Measurements from ENCODE around the gene INTS15. TPM values are rescaled to one million over a fixed set of nuclear protein-coding genes. Genes with fewer than 3 reads are reported as not detected.

INTS15 gene
- total and polyA plus RNA-seq, 2 experiments from 2014 or later, result 7.0 to 27.0 TPM

DNA sequence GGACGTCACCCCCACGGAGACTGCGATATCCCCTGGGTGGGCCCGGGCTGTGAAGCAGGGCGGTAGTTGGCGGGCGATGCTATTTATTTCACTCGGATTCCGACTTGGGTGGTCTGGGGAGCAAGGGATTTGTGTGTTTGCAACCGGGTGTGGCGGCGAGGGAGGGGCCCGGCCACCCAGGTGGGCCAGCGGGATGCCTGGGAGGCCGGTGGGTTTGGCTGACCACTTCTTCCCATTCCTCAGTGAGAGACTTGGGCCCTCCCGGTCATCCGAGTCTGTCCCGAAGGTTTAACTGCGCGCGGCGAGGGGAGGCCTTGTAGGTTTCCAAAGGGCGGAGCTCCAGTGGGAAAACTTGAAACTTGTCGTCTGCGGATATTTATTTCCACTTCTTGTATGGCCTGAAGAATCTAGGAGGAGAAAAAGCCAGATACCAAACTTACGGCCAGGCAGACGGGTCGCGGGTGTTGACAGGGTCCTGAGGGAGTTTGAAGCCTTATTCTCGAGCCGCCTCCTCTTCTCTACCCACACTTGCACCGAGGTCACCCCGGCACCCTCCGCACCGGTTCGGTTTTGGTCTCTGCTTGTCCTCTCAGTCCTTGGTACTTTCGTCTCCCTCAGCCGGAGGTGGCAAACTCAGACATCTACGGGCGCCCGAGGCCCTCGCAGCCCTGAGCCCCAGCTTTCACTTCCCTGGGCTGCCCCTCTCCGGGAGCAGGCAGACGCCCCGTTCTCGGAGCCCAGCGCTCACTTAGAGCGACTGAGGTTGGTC lies 65.2 kb downstream of the INTS15 start:
- peaks cover 27% of the 10 kb centered on the region for H3K36me3 Mint-ChIP-seq (ENCODE audit: low read depth)
- H3K27ac Mint-ChIP-seq, result no peak overlapping the region
- ATAC-seq, result no peak

DNA sequence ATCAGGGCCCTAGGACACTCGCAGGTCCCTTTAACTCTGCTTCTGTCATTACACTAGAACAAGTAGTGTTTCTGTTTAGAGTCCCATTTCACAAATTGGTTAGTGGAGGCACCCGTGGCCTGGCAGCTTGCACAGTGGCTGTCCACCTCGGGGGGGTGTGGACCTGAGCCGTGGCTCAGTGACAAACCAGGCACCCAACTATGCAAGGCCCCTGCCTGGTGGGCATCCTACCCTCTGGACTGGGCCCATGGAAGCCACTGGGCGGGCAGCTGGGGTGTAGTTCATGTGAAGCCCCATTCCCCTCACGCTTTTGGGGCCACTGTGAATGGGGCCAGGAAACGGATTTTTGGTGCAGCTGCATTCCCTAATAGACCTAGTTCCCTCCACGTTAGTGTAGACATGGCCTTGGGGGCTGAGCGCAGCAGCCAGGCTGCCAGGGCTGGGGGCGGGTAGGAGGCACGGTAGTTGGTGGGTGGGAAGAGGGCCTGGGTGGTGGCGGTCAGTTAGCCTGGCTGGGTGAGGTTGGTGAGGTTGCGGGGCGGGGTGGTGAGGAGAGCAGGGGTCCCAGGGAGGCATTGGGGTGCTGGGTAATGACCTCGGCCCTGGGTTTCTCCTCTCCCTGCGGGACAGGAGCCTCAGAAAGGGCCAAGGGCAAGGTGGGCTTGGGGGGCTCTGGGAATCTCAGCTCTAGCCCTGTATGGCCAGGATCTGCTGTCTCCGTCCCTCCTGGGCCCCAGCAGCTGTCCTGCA lies 66.0 kb downstream of the INTS15 start:
- ATAC-seq (no peak), DNase-seq (ENCODE audit: low spot score) (no peak)
- no peak overlapping the region for H3K4me2 ChIP-seq
- H3K4me1 ChIP-seq (ENCODE audit: insufficient read depth), result peaks cover 7% of the 10 kb centered on the region; the same call in 1 of the 2 replicates
- H3K27me3 ChIP-seq (ENCODE audit: insufficient read depth), result no peaks in the 10 kb centered on the region
- H3K9me2 ChIP-seq (ENCODE audit: insufficient read depth), result no peaks in the 10 kb centered on the region
- Mint-ChIP-seq H3K27ac (no peak overlapping the region), H3K4me3 (no peak overlapping the region), H3K27me3 (ENCODE audit: insufficient read depth, low read depth, poor library complexity) (peaks cover 9% of the 10 kb centered on the region), H3K9me3 (no peaks in the 10 kb centered on the region; the same call in 2 of the 3 replicates), H3K4me1 (peaks cover 13% of the 10 kb centered on the region), H3K36me3 (ENCODE audit: low read depth) (peaks cover 21% of the 10 kb centered on the region)
- H4K20me1 ChIP-seq (replicated peaks; ENCODE audit: insufficient read depth), result no peaks in the 10 kb centered on the region
- no peaks in the 10 kb centered on the region for H3F3A ChIP-seq (replicated peaks; ENCODE audit: low read depth)
- no peak overlapping the region for H3K4me3 ChIP-seq
- no peak overlapping the region for H2AFZ ChIP-seq
- no peak overlapping the region for H3K27ac ChIP-seq (ENCODE audit: low read depth)
- H3K79me2 ChIP-seq (replicated peaks; ENCODE audit: insufficient read depth), result no peaks in the 10 kb centered on the region
- H3K36me3 ChIP-seq (ENCODE audit: insufficient read depth), result no peaks in the 10 kb centered on the region
- TF ChIP-seq, protein P1, sequence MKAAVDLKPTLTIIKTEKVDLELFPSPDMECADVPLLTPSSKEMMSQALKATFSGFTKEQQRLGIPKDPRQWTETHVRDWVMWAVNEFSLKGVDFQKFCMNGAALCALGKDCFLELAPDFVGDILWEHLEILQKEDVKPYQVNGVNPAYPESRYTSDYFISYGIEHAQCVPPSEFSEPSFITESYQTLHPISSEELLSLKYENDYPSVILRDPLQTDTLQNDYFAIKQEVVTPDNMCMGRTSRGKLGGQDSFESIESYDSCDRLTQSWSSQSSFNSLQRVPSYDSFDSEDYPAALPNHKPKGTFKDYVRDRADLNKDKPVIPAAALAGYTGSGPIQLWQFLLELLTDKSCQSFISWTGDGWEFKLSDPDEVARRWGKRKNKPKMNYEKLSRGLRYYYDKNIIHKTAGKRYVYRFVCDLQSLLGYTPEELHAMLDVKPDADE (IDR thresholded peaks at IDR 0.05), result no peak
- TF ChIP-seq EZH2 (IDR thresholded peaks at IDR 0.05; ENCODE audit: low read depth, unreplicated experiment) (no peak), POLR2AphosphoS5 (IDR thresholded peaks at IDR 0.05; ENCODE audit: low read depth) (no peak), ZNF331 (CRISPR knock-in tag; IDR thresholded peaks at IDR 0.05; ENCODE audit: low read depth) (no peak), CREB1 (CRISPR knock-in tag; IDR thresholded peaks at IDR 0.05; ENCODE audit: low read depth) (no peak), EZH2phosphoT487 (IDR thresholded peaks at IDR 0.05; ENCODE audit: unreplicated experiment) (no peak), ZNF114 (CRISPR knock-in tag; IDR thresholded peaks at IDR 0.05) (no peak)
- TF ChIP-seq, protein P2, sequence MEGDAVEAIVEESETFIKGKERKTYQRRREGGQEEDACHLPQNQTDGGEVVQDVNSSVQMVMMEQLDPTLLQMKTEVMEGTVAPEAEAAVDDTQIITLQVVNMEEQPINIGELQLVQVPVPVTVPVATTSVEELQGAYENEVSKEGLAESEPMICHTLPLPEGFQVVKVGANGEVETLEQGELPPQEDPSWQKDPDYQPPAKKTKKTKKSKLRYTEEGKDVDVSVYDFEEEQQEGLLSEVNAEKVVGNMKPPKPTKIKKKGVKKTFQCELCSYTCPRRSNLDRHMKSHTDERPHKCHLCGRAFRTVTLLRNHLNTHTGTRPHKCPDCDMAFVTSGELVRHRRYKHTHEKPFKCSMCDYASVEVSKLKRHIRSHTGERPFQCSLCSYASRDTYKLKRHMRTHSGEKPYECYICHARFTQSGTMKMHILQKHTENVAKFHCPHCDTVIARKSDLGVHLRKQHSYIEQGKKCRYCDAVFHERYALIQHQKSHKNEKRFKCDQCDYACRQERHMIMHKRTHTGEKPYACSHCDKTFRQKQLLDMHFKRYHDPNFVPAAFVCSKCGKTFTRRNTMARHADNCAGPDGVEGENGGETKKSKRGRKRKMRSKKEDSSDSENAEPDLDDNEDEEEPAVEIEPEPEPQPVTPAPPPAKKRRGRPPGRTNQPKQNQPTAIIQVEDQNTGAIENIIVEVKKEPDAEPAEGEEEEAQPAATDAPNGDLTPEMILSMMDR (conservative IDR thresholded peaks at IDR 0.05; ENCODE audit: low read depth in 2 of 2), result no peak

More for the DNA sequence above, 65.2 kb downstream of the INTS15 start:
- no peaks in the 10 kb centered on the region for H3K36me3 ChIP-seq (ENCODE audit: insufficient read depth)
- H3K4me2 ChIP-seq, result no peak overlapping the region
- peaks cover 7% of the 10 kb centered on the region for H3K27me3 Mint-ChIP-seq (ENCODE audit: insufficient read depth, low read depth, poor library complexity)
- no peak for DNase-seq (ENCODE audit: low spot score)
- TF ChIP-seq JUNB (IDR thresholded peaks at IDR 0.05; ENCODE audit: unreplicated experiment) (no peak), ZNF331 (CRISPR knock-in tag; IDR thresholded peaks at IDR 0.05; ENCODE audit: low read depth) (no peak), POLR2AphosphoS5 (IDR thresholded peaks at IDR 0.05; ENCODE audit: low read depth) (no peak)
- TF ChIP-seq, protein P1 (IDR thresholded peaks at IDR 0.05), result no peak
- no peak overlapping the region for H3K4me3 ChIP-seq
- no peaks in the 10 kb centered on the region for H3K27me3 ChIP-seq (ENCODE audit: insufficient read depth)
- peaks cover 13% of the 10 kb centered on the region for H3K4me1 Mint-ChIP-seq
- no peaks in the 10 kb centered on the region for H3F3A ChIP-seq (replicated peaks; ENCODE audit: low read depth)
- no peaks in the 10 kb centered on the region for H3K9me2 ChIP-seq (ENCODE audit: insufficient read depth)
- no peaks in the 10 kb centered on the region for H3K79me2 ChIP-seq (replicated peaks; ENCODE audit: insufficient read depth)
- no peak overlapping the region for H3K27ac ChIP-seq (ENCODE audit: low read depth)
- peaks cover 7% of the 10 kb centered on the region; the same call in 1 of the 2 replicates for H3K4me1 ChIP-seq (ENCODE audit: insufficient read depth)
- H2AFZ ChIP-seq, result no peak overlapping the region
- no peaks in the 10 kb centered on the region; the same call in 1 of the 2 replicates for H4K20me1 ChIP-seq (replicated peaks; ENCODE audit: insufficient read depth)
- H3K4me3 Mint-ChIP-seq, result no peak overlapping the region
- no peaks in the 10 kb centered on the region; the same call in 2 of the 3 replicates for H3K9me3 Mint-ChIP-seq

Measured in GM23338 (cell line).